Small intestine (tissue), 7 donors: ENCODE data around the gene ATP23. TPM values are rescaled to one million over a fixed set of nuclear protein-coding genes. Genes with fewer than 3 reads are reported as not detected.
A peak's percentile ranks its signal among the peaks of the same experiment; 100 is the strongest.

Source experiments
- DNase-seq, 2 donors: peaks; one replicate each; pipeline versions ENCODE4 v3.0.0 to v3.0.0-alpha.2; 2013
- FAIRE-seq: peaks from 2 replicates; lab custom pipeline; 2012; peaks lifted over from hg19 to GRCh38; lab: Jason Lieb, UNC
- H3K27ac ChIP-seq, 3 donors: one replicate each; pipeline ENCODE4 v1.5.1; 2013; ENCODE audit warnings: low read length in 2 of 3, mild to moderate bottlenecking in 2 of 3, control low read depth in 1 of 3, inconsistent platforms in 1 of 3, low read depth in 1 of 3, moderate library complexity in 1 of 3
- H3K27me3 ChIP-seq, 3 donors: one replicate each; pipeline ENCODE4 v1.6.1; 2013; ENCODE audit warnings: low read length in 3 of 3, inconsistent platforms in 1 of 3; ENCODE audit not compliant: control insufficient read depth in 3 of 3, insufficient read depth in 3 of 3
- H3K36me3 ChIP-seq, 3 donors: one replicate each; pipeline ENCODE4 v1.6.1; 2013; ENCODE audit warnings: low read length in 3 of 3, inconsistent platforms in 1 of 3, low read depth in 1 of 3, mild to moderate bottlenecking in 1 of 3, moderate library complexity in 1 of 3; ENCODE audit not compliant: control insufficient read depth in 3 of 3, insufficient read depth in 2 of 3
- H3K4me1 ChIP-seq, 3 donors: one replicate each; pipeline ENCODE4 v1.6.1; 2013; ENCODE audit warnings: low read length in 2 of 3, inconsistent platforms in 1 of 3, low read depth in 1 of 3, mild to moderate bottlenecking in 1 of 3, moderate library complexity in 1 of 3; ENCODE audit not compliant: control insufficient read depth in 3 of 3, insufficient read depth in 2 of 3
- H3K4me3 ChIP-seq, 3 donors: one replicate each; pipeline ENCODE4 v1.5.1; 2013; ENCODE audit warnings: low read length in 3 of 3, control low read depth in 1 of 3, inconsistent platforms in 1 of 3, low read depth in 1 of 3, mild to moderate bottlenecking in 1 of 3, moderate library complexity in 1 of 3
- H3K9me3 ChIP-seq, 2 donors: one replicate each; pipeline ENCODE4 v1.6.1; 2013; ENCODE audit warnings: low read depth in 1 of 2, low read length in 1 of 2; ENCODE audit not compliant: control insufficient read depth in 2 of 2, insufficient read depth in 1 of 2
- WGBS, 3 donors: extraction: QIAGEN DNeasy Blood & Tissue Kit; methylation state at CpG; one replicate each; pipeline ENCODE4 v1.1.7; 2013; 5-methylcytosine and 5-hydroxymethylcytosine counted together
- polyA plus RNA-seq, 4 donors: library from polyadenylated mRNA; stranded (reverse) in 3 of 4; unstranded in 1 of 4; fragments of 200-250 nt in 3 of 4; fragments of 120-200 nt in 1 of 4; gene quantifications; one replicate each; pipeline versions ENCODE4 v1.2.1 to v1.2.3, GENCODE V29; 2013
- donor health status: healthy with polysubstance abuse.
- donor health status: control.
- donor health status: control.
- donor health status: Bipolar disorder and iron deficiency.
- donor health status: healthy.

ATP23 gene
- polyA plus RNA-seq, 4 donors = 5.4 to 15.4 (median 9.8) TPM

GRCh38 chr12:57929092-57929830, 12.1 kb upstream of the ATP23 start:
- Histone ChIP-seq H3K4me1 (no peaks in the 10 kb centered on the region), H3K36me3 (no peaks in the 10 kb centered on the region), H3K27me3 (peaks cover 0 to 3% (median 0%) of the 10 kb centered on the region in 3 donors), H3K9me3 (no peaks in the 10 kb centered on the region), H3K4me3 (no peak overlapping the region), H3K27ac (no peak overlapping the region)
- WGBS, 3 donors = 81 to 92% (median 87%) methylated on average over 4 of the region's 4 CpGs
- DNase-seq (no peak), FAIRE-seq (no peak)

GRCh38 chr12:57934819-57935218, 6.5 kb upstream of the ATP23 start:
- H3K27ac ChIP-seq = no peak overlapping the region
- no peaks in the 10 kb centered on the region for H3K9me3 ChIP-seq
- no peak for FAIRE-seq
- no peak overlapping the region for H3K4me3 ChIP-seq
- no peak for DNase-seq
- 71 to 75% (median 73%) methylated on average over 4 of the region's 4 CpGs for WGBS, 3 donors
- no peaks in the 10 kb centered on the region for H3K27me3 ChIP-seq
- H3K4me1 ChIP-seq = peaks cover 0 to 3% (median 0%) of the 10 kb centered on the region in 3 donors
- H3K36me3 ChIP-seq = no peaks in the 10 kb centered on the region

DNA sequence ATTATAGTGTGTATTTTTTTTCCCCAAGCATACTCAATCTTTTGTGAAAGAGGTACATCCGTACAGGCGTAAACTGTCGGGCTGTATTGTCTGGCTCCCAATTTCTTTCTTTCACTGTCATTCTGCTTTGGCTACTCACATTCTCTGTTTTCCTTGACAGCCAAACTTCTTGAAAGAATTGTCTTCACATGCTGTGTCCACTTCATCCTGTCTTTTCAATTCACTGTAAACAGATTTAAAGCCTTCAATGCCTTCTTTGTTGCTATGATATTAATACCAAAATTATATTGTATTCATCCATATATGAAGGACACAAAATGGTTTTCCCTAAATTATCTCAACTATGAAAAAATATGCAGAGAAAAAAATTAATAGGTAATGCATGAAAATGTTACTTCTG, 6.0 kb upstream of the ATP23 start:
- Histone ChIP-seq H3K36me3 (no peaks in the 10 kb centered on the region), H3K27me3 (no peaks in the 10 kb centered on the region), H3K27ac (no peak overlapping the region), H3K9me3 (no peaks in the 10 kb centered on the region), H3K4me3 (peak overlapping the region in 1 of 3 donors; percentile 60), H3K4me1 (peaks cover 0 to 3% (median under 1%) of the 10 kb centered on the region in 3 donors)
- DNase-seq (no peak), FAIRE-seq (no peak)
- WGBS, 3 donors = 92 to 96% (median 95%) methylated on average over 3 of the region's 3 CpGs

- no peaks in the 10 kb centered on the region for H3K36me3 ChIP-seq
- WGBS, 3 donors = 1 to 3% (median 2%) methylated on average over 29 of the region's 29 CpGs
- H3K27ac ChIP-seq = peak overlapping the region; percentile 43 to 87 (median 83)
- no peaks in the 10 kb centered on the region for H3K27me3 ChIP-seq
- DNase-seq = peak; percentile 95 to 96
- H3K4me3 ChIP-seq = peak overlapping the region; percentile 46 to 60 (median 48)
- peaks cover 0 to 6% (median 3%) of the 10 kb centered on the region in 3 donors for H3K4me1 ChIP-seq
- no peak for FAIRE-seq
- no peaks in the 10 kb centered on the region for H3K9me3 ChIP-seq
Observed at GRCh38 chr12:57935839-57936512, 5.4 kb upstream of the ATP23 start.

GRCh38 chr12:57936513-57936883, 4.9 kb upstream of the ATP23 start:
- Histone ChIP-seq H3K9me3 (no peaks in the 10 kb centered on the region), H3K36me3 (no peaks in the 10 kb centered on the region), H3K27ac (peak overlapping the region in 1 of 3 donors; percentile 83), H3K4me3 (peak overlapping the region in 2 of 3 donors; percentile 48 to 60), H3K27me3 (no peaks in the 10 kb centered on the region), H3K4me1 (peaks cover 0 to 6% (median 3%) of the 10 kb centered on the region in 3 donors)
- FAIRE-seq (no peak), DNase-seq (no peak)
- WGBS, 3 donors = 51 to 71% (median 64%) methylated on average over 3 of the region's 3 CpGs

- FAIRE-seq = no peak
- H3K4me1 ChIP-seq = peaks cover 0 to 6% (median 3%) of the 10 kb centered on the region in 3 donors
- WGBS, 3 donors = 78 to 91% (median 90%) methylated on average over 3 of the region's 3 CpGs
Observed at GRCh38 chr12:57939291-57939690, 2.1 kb upstream of the ATP23 start.

GRCh38 chr12:57940052-57940914, 1.1 kb upstream of the ATP23 start:
- Histone ChIP-seq H3K27me3 (no peaks in the 10 kb centered on the region), H3K4me1 (peaks cover 0 to 6% (median 3%) of the 10 kb centered on the region in 3 donors), H3K27ac (peak overlapping the region; percentile 92 to 99 (median 95)), H3K36me3 (no peaks in the 10 kb centered on the region), H3K9me3 (no peaks in the 10 kb centered on the region), H3K4me3 (peak overlapping the region; percentile 27 to 70 (median 56))
- 14 to 42% (median 24%) methylated on average over 2 of the region's 2 CpGs for WGBS, 3 donors
- DNase-seq (peak in 1 of 2 donors; percentile 5), FAIRE-seq (no peak)

More at GRCh38 chr12:57939291-57939690, 2.1 kb upstream of the ATP23 start:
- no peak overlapping the region for H3K27ac ChIP-seq
- no peak for DNase-seq
- H3K4me3 ChIP-seq = no peak overlapping the region
- no peaks in the 10 kb centered on the region for H3K27me3 ChIP-seq
- H3K36me3 ChIP-seq = no peaks in the 10 kb centered on the region
- H3K9me3 ChIP-seq = no peaks in the 10 kb centered on the region

DNA sequence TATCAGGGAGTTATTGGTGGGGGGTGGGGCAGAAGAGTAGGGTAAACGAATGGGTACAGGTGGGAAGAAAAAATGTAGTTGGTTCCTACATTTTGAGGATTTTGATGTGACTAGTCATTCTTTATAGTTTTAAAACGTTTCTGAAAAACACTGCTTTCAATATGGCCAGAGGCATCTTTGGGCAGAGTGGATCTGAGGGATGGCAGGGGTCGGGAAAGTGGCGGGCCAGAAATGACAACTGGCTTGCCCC, 527 bp upstream of the ATP23 start:
- FAIRE-seq = no peak
- H3K9me3 ChIP-seq = no peaks in the 10 kb centered on the region
- peaks cover 0 to 6% (median 3%) of the 10 kb centered on the region in 3 donors for H3K4me1 ChIP-seq
- no peaks in the 10 kb centered on the region for H3K36me3 ChIP-seq
- no peak for DNase-seq
- no peaks in the 10 kb centered on the region for H3K27me3 ChIP-seq
- 1 to 4% (median 3%) methylated on average over 4 of the region's 4 CpGs for WGBS, 3 donors
- H3K4me3 ChIP-seq = peak overlapping the region; percentile 27 to 70 (median 56)
- H3K27ac ChIP-seq = peak overlapping the region; percentile 92 to 99 (median 95)
